ENCODE data around the gene MYO10. TPM values are rescaled to one million over a fixed set of nuclear protein-coding genes. Genes with fewer than 3 reads are reported as not detected.
A peak's percentile ranks its signal among the peaks of the same experiment; 100 is the strongest.

The MYO10 gene
- total and polyA plus RNA-seq, 8 donors = 32.6 to 71.5 (median 65.0) TPM

DNA sequence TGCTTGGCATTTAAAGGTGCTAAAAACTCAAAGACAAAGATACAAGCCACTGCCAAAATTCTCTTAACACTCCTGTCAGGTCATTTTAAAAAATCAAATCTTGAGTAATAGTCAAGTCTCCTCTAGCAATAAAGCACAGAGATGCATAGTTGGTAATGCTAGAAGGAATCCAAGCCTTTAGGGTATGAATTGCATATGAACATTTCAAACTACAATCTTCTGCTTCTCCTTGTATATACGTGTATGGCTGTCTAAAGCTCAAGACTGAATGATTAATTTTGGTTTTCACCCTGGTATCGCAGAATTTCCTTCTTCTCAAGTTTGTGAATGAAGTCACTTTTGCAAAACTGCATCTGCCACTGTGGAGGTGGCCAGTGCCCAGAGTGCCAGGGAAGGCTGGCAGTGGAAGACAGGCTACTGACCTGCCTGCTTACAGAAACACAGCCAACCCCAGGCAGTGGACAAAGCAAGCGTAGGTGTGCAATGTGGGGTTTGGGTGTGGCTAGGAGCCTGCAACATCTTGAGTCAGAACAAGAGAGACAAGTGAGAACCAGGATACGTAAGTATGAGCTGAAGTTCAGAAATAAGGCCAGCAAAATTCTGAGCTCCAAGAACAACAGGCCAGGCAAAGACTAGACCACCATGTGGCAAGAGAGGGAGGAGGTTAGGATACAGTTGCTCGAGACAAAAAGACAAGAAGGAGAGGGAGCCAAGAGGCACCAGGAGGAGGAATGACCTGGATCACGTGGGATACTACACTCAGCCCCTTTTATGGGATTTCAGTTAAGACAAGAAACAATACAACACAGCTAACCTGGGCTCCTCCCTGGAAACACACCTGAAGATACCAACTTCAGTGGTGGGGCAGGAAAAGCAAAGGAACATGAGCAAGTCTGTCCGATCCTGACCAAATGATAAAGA lies 22.6 kb downstream of the MYO10 start:
- no peaks in the 10 kb centered on the region for H3K36me3 ChIP-seq
- DNase-seq (no peak), ATAC-seq (peak; percentile 80)
- no peak overlapping the region for H3K27ac ChIP-seq
- TF ChIP-seq, protein P1, sequence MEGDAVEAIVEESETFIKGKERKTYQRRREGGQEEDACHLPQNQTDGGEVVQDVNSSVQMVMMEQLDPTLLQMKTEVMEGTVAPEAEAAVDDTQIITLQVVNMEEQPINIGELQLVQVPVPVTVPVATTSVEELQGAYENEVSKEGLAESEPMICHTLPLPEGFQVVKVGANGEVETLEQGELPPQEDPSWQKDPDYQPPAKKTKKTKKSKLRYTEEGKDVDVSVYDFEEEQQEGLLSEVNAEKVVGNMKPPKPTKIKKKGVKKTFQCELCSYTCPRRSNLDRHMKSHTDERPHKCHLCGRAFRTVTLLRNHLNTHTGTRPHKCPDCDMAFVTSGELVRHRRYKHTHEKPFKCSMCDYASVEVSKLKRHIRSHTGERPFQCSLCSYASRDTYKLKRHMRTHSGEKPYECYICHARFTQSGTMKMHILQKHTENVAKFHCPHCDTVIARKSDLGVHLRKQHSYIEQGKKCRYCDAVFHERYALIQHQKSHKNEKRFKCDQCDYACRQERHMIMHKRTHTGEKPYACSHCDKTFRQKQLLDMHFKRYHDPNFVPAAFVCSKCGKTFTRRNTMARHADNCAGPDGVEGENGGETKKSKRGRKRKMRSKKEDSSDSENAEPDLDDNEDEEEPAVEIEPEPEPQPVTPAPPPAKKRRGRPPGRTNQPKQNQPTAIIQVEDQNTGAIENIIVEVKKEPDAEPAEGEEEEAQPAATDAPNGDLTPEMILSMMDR (IDR thresholded peaks at IDR 0.05) = no peak
- no peaks in the 10 kb centered on the region for H3K9me3 ChIP-seq
- H3K4me3 ChIP-seq = no peak overlapping the region
- H3K27me3 ChIP-seq = no peaks in the 10 kb centered on the region
- H3K4me1 ChIP-seq = peaks cover 0 to 15% of the 10 kb centered on the region in 2 donors
- intact Hi-C loops (cut with DNase I) = no loop called here

DNA sequence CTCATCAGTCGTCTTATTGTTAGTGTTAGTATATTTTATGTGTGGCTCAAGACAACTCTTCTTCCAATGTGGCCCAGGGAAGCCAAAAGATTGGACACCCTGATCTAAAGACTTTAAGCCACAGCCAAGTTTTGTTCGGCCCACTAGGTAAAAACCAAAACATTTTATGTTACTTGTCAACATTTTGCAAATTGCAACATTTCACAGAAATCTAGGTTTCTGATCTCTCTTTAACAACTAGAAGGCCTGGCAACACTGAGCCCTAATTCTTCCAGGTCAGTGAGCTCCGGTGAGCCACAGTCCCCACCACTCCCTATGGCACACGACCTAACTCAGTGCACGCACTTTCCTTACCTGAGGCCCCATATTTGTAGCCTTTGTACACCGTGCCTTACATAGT lies 24.0 kb downstream of the MYO10 start:
- H3K9me3 ChIP-seq = no peaks in the 10 kb centered on the region
- intact Hi-C loops (cut with DNase I) = no loop called here
- H3K4me3 ChIP-seq = no peak overlapping the region
- no peak for ATAC-seq
- TF ChIP-seq, protein P1 (IDR thresholded peaks at IDR 0.05) = no peak
- no peak for DNase-seq
- H3K36me3 ChIP-seq = no peaks in the 10 kb centered on the region
- no peaks in the 10 kb centered on the region for H3K27me3 ChIP-seq
- no peak overlapping the region for H3K27ac ChIP-seq
- peaks cover 4 to 15% of the 10 kb centered on the region in 2 donors for H3K4me1 ChIP-seq

DNA sequence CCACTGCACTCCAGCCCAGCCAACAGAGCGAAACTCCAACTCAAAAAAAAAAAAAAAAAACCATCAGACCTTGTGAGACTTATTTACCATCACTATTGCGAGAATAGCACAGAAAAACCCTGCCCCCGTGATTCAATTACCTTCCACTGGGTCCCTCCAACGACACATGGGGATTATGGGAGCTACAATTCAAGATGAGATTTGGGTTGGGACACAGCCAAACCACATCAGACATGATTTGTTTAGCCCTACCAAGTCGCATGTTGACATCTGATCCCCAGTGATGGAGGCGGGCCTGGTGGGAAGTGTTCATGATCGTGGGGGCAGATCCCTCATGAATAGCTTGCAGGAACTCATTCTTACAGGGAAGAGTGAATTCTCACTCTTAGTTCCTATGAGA lies 26.6 kb downstream of the MYO10 start:
- Histone ChIP-seq H3K27ac (no peak overlapping the region), H3K27me3 (no peaks in the 10 kb centered on the region), H3K4me3 (no peak overlapping the region), H3K4me1 (peaks cover 7 to 13% of the 10 kb centered on the region in 2 donors), H3K36me3 (no peaks in the 10 kb centered on the region), H3K9me3 (no peaks in the 10 kb centered on the region)
- TF ChIP-seq, protein P1 (IDR thresholded peaks at IDR 0.05) = no peak
- DNase-seq (no peak), ATAC-seq (no peak)
- intact Hi-C loops (cut with DNase I) = no loop called here

DNA sequence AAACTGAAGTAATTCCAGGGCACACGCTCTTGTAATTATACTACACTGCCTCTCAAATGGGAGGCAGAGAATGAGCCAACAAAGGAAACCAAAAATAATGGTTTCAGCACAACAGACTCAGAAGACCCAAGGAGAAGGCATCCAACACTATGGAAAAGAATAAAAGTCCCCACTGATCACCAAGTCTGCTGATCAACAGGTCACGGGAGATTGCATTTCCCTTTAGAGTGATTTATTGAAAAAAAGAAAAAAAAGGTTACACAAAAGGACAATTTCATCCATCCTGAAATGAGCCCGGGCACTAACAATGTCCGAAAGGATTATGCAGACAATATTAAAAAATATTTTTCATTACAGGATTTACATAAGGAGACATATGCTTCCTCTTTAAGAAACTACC lies 28.8 kb downstream of the MYO10 start:
- Histone ChIP-seq H3K4me3 (no peak overlapping the region), H3K27ac (no peak overlapping the region), H3K4me1 (peaks cover 0 to 7% of the 10 kb centered on the region in 2 donors), H3K27me3 (no peaks in the 10 kb centered on the region), H3K36me3 (no peaks in the 10 kb centered on the region), H3K9me3 (no peaks in the 10 kb centered on the region)
- TF ChIP-seq, protein P1 (IDR thresholded peaks at IDR 0.05) = no peak
- no peak for DNase-seq
- intact Hi-C loops (cut with DNase I) = no loop called here
- ATAC-seq = no peak

DNA sequence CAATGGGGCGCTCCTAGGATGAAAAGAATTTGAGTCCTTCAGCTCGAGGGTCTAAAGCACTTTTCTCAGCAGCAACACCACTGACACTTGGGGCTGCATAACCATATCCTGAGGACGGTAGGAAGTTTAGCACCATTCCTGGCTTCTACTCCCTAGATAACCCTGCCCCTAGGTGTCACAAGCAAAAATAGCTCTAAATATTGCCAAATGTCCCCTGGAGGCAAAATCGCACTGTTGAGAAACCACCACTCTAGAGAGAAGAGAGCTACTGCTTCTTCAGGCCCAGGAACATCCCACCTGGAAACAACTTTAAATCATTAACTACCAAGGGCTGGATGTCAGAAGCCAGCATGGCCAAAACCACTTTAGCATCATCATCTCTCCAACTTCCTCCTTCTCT lies 29.8 kb downstream of the MYO10 start:
- ATAC-seq = no peak
- intact Hi-C loops (cut with DNase I) = no loop called here
- H3K4me1 ChIP-seq = peaks cover 0 to 7% of the 10 kb centered on the region in 2 donors
- no peak overlapping the region for H3K27ac ChIP-seq
- no peaks in the 10 kb centered on the region for H3K27me3 ChIP-seq
- no peaks in the 10 kb centered on the region for H3K36me3 ChIP-seq
- H3K9me3 ChIP-seq = no peaks in the 10 kb centered on the region
- TF ChIP-seq, protein P1 (IDR thresholded peaks at IDR 0.05) = no peak
- DNase-seq = no peak
- H3K4me3 ChIP-seq = no peak overlapping the region

All from left lung (tissue), 10 donors.